Activated CD4-positive, alpha-beta T cell treated with anti-CD3 and anti-CD28 coated beads for 36 hours (primary cell): ENCODE data around the gene GUCA1A. TPM values are rescaled to one million over a fixed set of nuclear protein-coding genes. Genes with fewer than 3 reads are reported as not detected.
"Not testable (repeated sequence)": the region's sequence is repeated elsewhere in the genome, so short reads cannot be mapped to it uniquely, and the experiment has no call there.

Experiments
- ATAC-seq: fragments of 200-7000 bp; cut with Tn5 transposase; one replicate; pipeline ENCODE4 v1.10.0; 2021; ENCODE audit warnings: mild to moderate bottlenecking, moderate library complexity
- CTCF ChIA-PET: fragments of 350-600 bp; sonication (Branson Sonifier 250); formaldehyde crosslinking; loops from one replicate; lab custom pipeline; 2021; ENCODE audit warnings: antibody characterized with exemption; lab: Charles Lee
- POLR2A ChIA-PET: fragments of 350-600 bp; sonication (Branson Sonifier 250); formaldehyde crosslinking; loops from one replicate; lab custom pipeline; 2021; ENCODE audit warnings: antibody characterized with exemption, inconsistent platforms; lab: Charles Lee
- DNase-seq: peaks from one replicate; pipeline ENCODE4 v3.0.0-alpha.2; 2020
- H3K27ac Mint-ChIP-seq: one replicate; pipeline ENCODE4 v1.8.0; 2021; ENCODE audit warnings: mixed read lengths
- H3K27me3 Mint-ChIP-seq: one replicate; pipeline ENCODE4 v1.8.0; 2021; ENCODE audit warnings: mixed read lengths
- H3K36me3 Mint-ChIP-seq: one replicate; pipeline ENCODE4 v1.8.0; 2021; ENCODE audit warnings: low read depth, mixed read lengths
- H3K4me1 Mint-ChIP-seq: one replicate; pipeline ENCODE4 v1.8.0; 2021; ENCODE audit warnings: mixed read lengths
- H3K4me3 Mint-ChIP-seq: one replicate; pipeline ENCODE4 v1.8.0; 2021; ENCODE audit warnings: mild to moderate bottlenecking, moderate library complexity, mixed read lengths
- H3K9me3 Mint-ChIP-seq: one replicate; pipeline ENCODE4 v1.8.0; 2021; ENCODE audit warnings: low read depth, mixed read lengths
- intact Hi-C, 2 experiments: fragments of 100-400 bp; cut with DNase I in 1 of 2; cut with micrococcal nuclease in 1 of 2; formaldehyde crosslinking; loops; one replicate each; pipeline versions ENCODE4 v1.14.2 to v1.15.1; 2022 to 2024; cut with DNase I, micrococcal nuclease
- total RNA-seq, 2 experiments: library from RNA; stranded (reverse); gene quantifications; one replicate each; pipeline ENCODE4 v1.2.3, GENCODE V29; 2021

The GUCA1A gene
- total RNA-seq, 2 experiments from 2014 or later, result not detected

GRCh38 chr6:42177514-42178364, 4.6 kb downstream of the GUCA1A start:
- POLR2A ChIA-PET, result no interaction called here
- intact Hi-C loops, result no loop called here

DNA sequence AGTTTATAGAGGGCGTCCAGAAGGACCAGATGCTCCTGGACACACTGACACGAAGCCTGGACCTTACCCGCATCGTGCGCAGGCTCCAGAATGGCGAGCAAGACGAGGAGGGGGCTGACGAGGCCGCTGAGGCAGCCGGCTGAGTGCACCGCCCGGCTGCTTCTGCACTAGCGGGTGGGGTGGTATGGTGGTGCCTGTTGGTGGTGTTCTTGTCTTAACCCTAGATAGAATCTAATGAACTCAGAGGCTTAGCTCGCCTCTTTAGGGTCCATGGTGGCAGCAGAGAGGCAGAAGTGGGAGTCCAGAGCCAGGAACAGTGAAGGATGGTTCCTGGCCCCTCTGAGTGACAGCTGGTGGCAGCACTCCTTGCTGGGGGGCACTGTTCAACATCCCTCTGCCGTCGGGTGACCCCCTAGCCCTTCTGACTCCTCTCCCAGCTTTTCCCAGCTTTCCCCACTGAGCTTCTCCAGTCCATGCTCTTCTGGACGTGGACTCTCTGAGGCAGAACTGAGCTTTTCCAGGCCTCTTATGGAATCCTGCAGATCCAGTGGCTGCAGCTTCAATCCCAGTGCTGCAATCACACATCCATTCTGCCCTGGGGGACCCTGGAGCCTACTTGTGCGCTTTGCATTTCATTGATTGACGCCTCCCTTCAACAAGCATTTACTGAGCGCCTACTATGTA, 6.2 kb downstream of the GUCA1A start:
- POLR2A ChIA-PET, result no interaction called here
- intact Hi-C loops, result no loop called here
- DNase-seq (no peak), ATAC-seq (no peak)
- Mint-ChIP-seq H3K27ac (no peak overlapping the region), H3K4me3 (no peak overlapping the region), H3K36me3 (no peaks in the 10 kb centered on the region), H3K9me3 (no peaks in the 10 kb centered on the region), H3K4me1 (peaks cover 11% of the 10 kb centered on the region), H3K27me3 (peaks cover 5% of the 10 kb centered on the region)
- CTCF ChIA-PET, result interaction anchor here (0.5 to 1.2 kb wide), 4 partner anchors 10 to 1152 kb away, joined by 3 to 7 read pairs (median 4); no protein-coding TSS in a partner anchor

More at GRCh38 chr6:42177514-42178364, 4.6 kb downstream of the GUCA1A start:
- peak; percentile 35 for ATAC-seq
- no peaks in the 10 kb centered on the region for H3K9me3 Mint-ChIP-seq
- H3K27ac Mint-ChIP-seq, result no peak overlapping the region
- H3K27me3 Mint-ChIP-seq, result peaks cover 5% of the 10 kb centered on the region
- no peak overlapping the region for H3K4me3 Mint-ChIP-seq
- CTCF ChIA-PET, result interaction anchor here (0.6 to 1.0 kb wide), 3 partner anchors 11 to 37 kb away, joined by 3 read pairs; no protein-coding TSS in a partner anchor
- peak; percentile 45 for DNase-seq
- no peaks in the 10 kb centered on the region for H3K36me3 Mint-ChIP-seq
- peaks cover 11% of the 10 kb centered on the region for H3K4me1 Mint-ChIP-seq

- CTCF ChIA-PET, result interaction anchor here (0.5 to 1.2 kb wide), 3 partner anchors 11 to 1153 kb away, joined by 4 to 7 read pairs (median 5); no protein-coding TSS in a partner anchor
- Mint-ChIP-seq H3K27ac (peak overlapping the region; percentile 34), H3K27me3 (peaks cover 5% of the 10 kb centered on the region), H3K4me3 (no peak overlapping the region), H3K4me1 (peaks cover 11% of the 10 kb centered on the region), H3K36me3 (no peaks in the 10 kb centered on the region), H3K9me3 (no peaks in the 10 kb centered on the region)
- intact Hi-C loops, result no loop called here
- peak; percentile 89 for ATAC-seq
- DNase-seq, result peak; percentile 61
- POLR2A ChIA-PET, result no interaction called here
Measured at GRCh38 chr6:42179945-42180313, 6.8 kb downstream of the GUCA1A start.

DNA sequence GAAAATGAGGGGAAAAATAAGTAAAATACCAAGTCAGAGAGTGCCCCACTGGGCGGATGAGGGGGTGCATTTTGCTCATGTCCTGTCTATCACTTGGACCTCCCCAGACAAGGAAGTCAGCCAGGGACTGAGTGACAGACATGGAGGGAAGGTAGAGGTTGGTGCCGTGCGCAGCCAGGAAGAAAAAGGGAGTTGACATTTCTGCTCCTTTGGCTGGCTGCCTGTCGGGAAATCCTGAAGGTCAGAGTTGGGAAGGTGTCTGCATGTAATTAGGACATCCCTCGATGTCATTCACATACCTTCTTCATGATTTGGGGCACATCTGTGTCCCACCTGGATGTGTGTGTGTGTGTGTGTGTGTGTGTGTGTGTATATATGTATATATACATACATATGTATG, 8.9 kb downstream of the GUCA1A start:
- H3K4me3 Mint-ChIP-seq, result no peak overlapping the region
- H3K27ac Mint-ChIP-seq, result no peak overlapping the region
- H3K27me3 Mint-ChIP-seq, result peaks cover 5% of the 10 kb centered on the region
- H3K9me3 Mint-ChIP-seq, result no peaks in the 10 kb centered on the region
- ATAC-seq, result no peak
- no peak for DNase-seq
- ChIA-PET POLR2A (no interaction called here), CTCF (interaction anchor here (0.6 to 1.3 kb wide), 2 partner anchors 35 to 77 kb away, joined by 3 read pairs; no protein-coding TSS in a partner anchor)
- intact Hi-C loops, result no loop called here
- H3K36me3 Mint-ChIP-seq, result no peaks in the 10 kb centered on the region
- H3K4me1 Mint-ChIP-seq, result peaks cover 11% of the 10 kb centered on the region

GRCh38 chr6:42184475-42184874, 11.3 kb downstream of the GUCA1A start:
- Mint-ChIP-seq H3K27ac (no peak overlapping the region), H3K36me3 (no peaks in the 10 kb centered on the region), H3K4me3 (no peak overlapping the region), H3K9me3 (no peaks in the 10 kb centered on the region), H3K4me1 (peaks cover 8% of the 10 kb centered on the region), H3K27me3 (peaks cover 5% of the 10 kb centered on the region)
- ChIA-PET CTCF (no interaction called here), POLR2A (no interaction called here)
- DNase-seq (no peak), ATAC-seq (no peak)
- intact Hi-C loops, result no loop called here

- H3K27ac Mint-ChIP-seq, result no peak overlapping the region
- no peaks in the 10 kb centered on the region for H3K27me3 Mint-ChIP-seq
- intact Hi-C loops, result no loop called here
- DNase-seq (no peak), ATAC-seq (no peak)
- CTCF ChIA-PET, result interaction anchor here (1.2 kb wide), 1 partner anchor 362 kb away, joined by 3 read pairs; no protein-coding TSS in a partner anchor
- POLR2A ChIA-PET, result interaction anchor here (0.6 kb wide), 1 partner anchor 329 kb away, joined by 6 read pairs; no protein-coding TSS in a partner anchor
- H3K36me3 Mint-ChIP-seq, result no peaks in the 10 kb centered on the region
- H3K4me1 Mint-ChIP-seq, result no peaks in the 10 kb centered on the region
- H3K9me3 Mint-ChIP-seq, result no peaks in the 10 kb centered on the region
- no peak overlapping the region for H3K4me3 Mint-ChIP-seq
Measured at GRCh38 chr6:42185597-42185996, 12.4 kb downstream of the GUCA1A start.

GRCh38 chr6:42188406-42188805, 15.2 kb downstream of the GUCA1A start:
- ATAC-seq (no peak), DNase-seq (no peak)
- Mint-ChIP-seq H3K4me3 (no peak overlapping the region), H3K9me3 (no peaks in the 10 kb centered on the region), H3K4me1 (no peaks in the 10 kb centered on the region), H3K27me3 (no peaks in the 10 kb centered on the region), H3K27ac (no peak overlapping the region), H3K36me3 (no peaks in the 10 kb centered on the region)
- CTCF ChIA-PET, result interaction anchor here (0.7 to 2.0 kb wide), 6 partner anchors 14 to 1210 kb away, joined by 3 to 7 read pairs (median 4); no protein-coding TSS in a partner anchor
- intact Hi-C loops, result loop anchor here in 1 of 2 experiments (2.0 kb wide), 1 partner anchor 38 kb away; no protein-coding TSS in a partner anchor
- POLR2A ChIA-PET, result no interaction called here

DNA sequence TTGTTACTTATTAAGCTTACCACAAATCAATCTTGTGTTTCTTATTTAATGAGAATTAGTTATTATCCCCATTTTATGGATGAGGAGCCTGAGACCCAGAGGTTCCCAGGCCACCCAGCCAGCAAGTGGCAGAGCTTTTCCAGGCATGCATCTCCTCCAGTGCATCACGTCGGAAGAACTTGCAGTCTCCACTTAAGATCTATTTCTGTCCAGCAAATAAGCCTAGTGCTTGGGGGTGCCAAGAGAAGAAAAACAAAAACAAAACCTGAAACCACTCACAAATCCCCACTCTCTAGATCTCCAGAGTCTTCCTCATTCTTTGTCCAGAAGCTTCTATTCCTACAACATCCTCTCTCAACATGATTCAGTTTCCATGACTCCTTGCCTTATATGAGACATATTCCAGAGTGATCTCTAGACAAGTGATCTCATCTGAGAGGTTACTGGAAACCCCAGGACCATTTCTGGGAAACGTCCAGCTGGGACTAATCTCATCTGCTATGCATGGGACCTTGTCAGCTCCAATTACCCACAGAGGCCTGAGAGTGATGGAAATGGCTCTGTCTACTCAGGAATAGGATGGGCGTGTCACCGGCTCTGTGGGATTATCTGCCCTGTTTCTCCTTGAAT, 17.5 kb downstream of the GUCA1A start:
- no peak for DNase-seq
- POLR2A ChIA-PET, result no interaction called here

GRCh38 chr6:42192385-42192784, 19.2 kb downstream of the GUCA1A start:
- H3K36me3 Mint-ChIP-seq, H3K27me3 Mint-ChIP-seq, DNase-seq, H3K4me3 Mint-ChIP-seq, ATAC-seq, H3K27ac Mint-ChIP-seq, intact Hi-C loops, H3K4me1 Mint-ChIP-seq, H3K9me3 Mint-ChIP-seq: not testable (repeated sequence)
- POLR2A ChIA-PET, result interaction anchor here (0.6 kb wide), 2 partner anchors 22 to 295 kb away, joined by 3 to 4 read pairs; no protein-coding TSS in a partner anchor
- CTCF ChIA-PET, result interaction anchor here (1.1 kb wide), 1 partner anchor 88 kb away, joined by 5 read pairs; no protein-coding TSS in a partner anchor

More for the DNA sequence above, 17.5 kb downstream of the GUCA1A start:
- intact Hi-C loops, result no loop called here
- CTCF ChIA-PET, result interaction anchor here (0.7 to 1.4 kb wide), 3 partner anchors 43 to 404 kb away, joined by 3 to 6 read pairs (median 3); no protein-coding TSS in a partner anchor
- no peak overlapping the region for H3K27ac Mint-ChIP-seq
- H3K36me3 Mint-ChIP-seq, result no peaks in the 10 kb centered on the region
- no peak overlapping the region for H3K4me3 Mint-ChIP-seq
- no peak for ATAC-seq
- no peaks in the 10 kb centered on the region for H3K4me1 Mint-ChIP-seq
- H3K9me3 Mint-ChIP-seq, result no peaks in the 10 kb centered on the region
- no peaks in the 10 kb centered on the region for H3K27me3 Mint-ChIP-seq

DNA sequence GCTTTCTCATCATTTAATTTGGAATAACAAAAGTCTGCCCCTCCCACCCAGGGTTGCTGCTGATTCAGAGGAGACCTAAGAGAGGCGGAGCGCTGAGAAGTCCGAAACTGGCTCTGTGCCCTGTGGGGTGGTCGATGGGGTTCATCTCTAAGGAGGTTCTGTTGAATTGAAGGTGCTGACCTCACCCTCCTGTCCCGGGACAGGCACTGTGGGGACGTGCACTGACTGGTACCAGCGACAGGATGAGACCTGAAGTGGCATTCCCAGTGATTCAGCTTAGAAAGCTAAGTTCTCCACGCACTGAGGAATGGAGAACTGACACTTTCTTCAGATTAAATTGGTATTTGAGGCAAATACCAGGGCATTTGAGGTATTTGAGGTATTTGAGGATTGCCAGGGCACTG, 20.3 kb downstream of the GUCA1A start:
- H3K27me3 Mint-ChIP-seq, result no peaks in the 10 kb centered on the region
- H3K4me3 Mint-ChIP-seq, result no peak overlapping the region
- DNase-seq (no peak), ATAC-seq (no peak)
- no peaks in the 10 kb centered on the region for H3K4me1 Mint-ChIP-seq
- intact Hi-C loops, result no loop called here
- ChIA-PET POLR2A (no interaction called here), CTCF (interaction anchor here (0.6 to 1.0 kb wide), 4 partner anchors 15 to 366 kb away, joined by 3 to 4 read pairs (median 4); no protein-coding TSS in a partner anchor)
- H3K27ac Mint-ChIP-seq, result no peak overlapping the region
- no peaks in the 10 kb centered on the region for H3K36me3 Mint-ChIP-seq
- H3K9me3 Mint-ChIP-seq, result no peaks in the 10 kb centered on the region

DNA sequence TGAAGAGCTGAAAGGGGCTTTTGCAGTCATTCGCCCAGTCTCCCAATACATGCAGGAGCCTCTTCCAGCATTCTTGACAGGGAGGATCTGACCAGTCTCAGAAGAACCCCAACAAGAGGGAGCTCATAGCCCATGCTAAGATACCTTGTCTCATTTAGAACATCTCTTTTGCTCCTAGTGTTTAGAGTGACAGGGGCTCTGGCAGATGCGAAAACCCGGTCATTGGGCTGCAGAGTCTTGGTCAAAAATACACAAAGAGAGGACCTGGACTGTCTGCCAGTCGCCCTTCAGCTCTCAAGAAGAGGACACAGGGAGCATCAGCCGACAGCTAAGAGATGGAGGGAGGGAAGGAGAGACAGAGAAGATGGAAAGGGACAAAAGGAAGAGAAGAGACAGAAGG, 20.9 kb downstream of the GUCA1A start:
- Mint-ChIP-seq H3K27me3 (no peaks in the 10 kb centered on the region), H3K4me1 (no peaks in the 10 kb centered on the region), H3K27ac (no peak overlapping the region), H3K4me3 (no peak overlapping the region), H3K9me3 (no peaks in the 10 kb centered on the region), H3K36me3 (no peaks in the 10 kb centered on the region)
- ATAC-seq, result no peak
- no peak for DNase-seq
- ChIA-PET POLR2A (no interaction called here), CTCF (interaction anchor here (0.6 to 1.0 kb wide), 3 partner anchors 350 to 366 kb away, joined by 3 to 4 read pairs (median 4); no protein-coding TSS in a partner anchor)
- intact Hi-C loops, result no loop called here
